HepG2 (cell line): ENCODE measurements around the gene PALM3. TPM values are rescaled to one million over a fixed set of nuclear protein-coding genes. Genes with fewer than 3 reads are reported as not detected.

Source experiments
- AGO2 ChIP-seq: fragments of 200-400 bp; formaldehyde crosslinking; optimal IDR thresholded peaks from 2 replicates; pipeline ENCODE3; 2017; ENCODE audit warnings: mild to moderate bottlenecking, low read depth, low read length, moderate library complexity
- ATF7 ChIP-seq, 2 experiments: fragments of 450-650 bp in 1 of 2; sonication (generic) in 1 of 2; formaldehyde crosslinking in 1 of 2; IDR thresholded peaks; 2 replicates each; pipeline versions ENCODE4 v1.4.0 to v1.6.1; 2016 to 2020; ENCODE audit warnings: antibody characterized with exemption in 1 of 2, mild to moderate bottlenecking in 1 of 2, missing genetic modification reagents in 1 of 2
- BORCS8-MEF2B ChIP-seq: sonication (generic); formaldehyde crosslinking; IDR thresholded peaks from 2 replicates; pipeline ENCODE4 v1.8.0; 2022; ENCODE audit warnings: mild to moderate bottlenecking, missing genetic modification reagents
- DRAP1 ChIP-seq: IDR thresholded peaks from 2 replicates; pipeline ENCODE4 v1.6.1; 2016; ENCODE audit warnings: missing genetic modification reagents, missing compliant biosample characterization
- MAFF ChIP-seq: IDR thresholded peaks from 2 replicates; pipeline ENCODE4 v1.6.1; 2011; ENCODE audit warnings: low read depth, low read length, improper control_type of control experiment
- TARDBP ChIP-seq: sonication (generic); formaldehyde crosslinking; IDR thresholded peaks from 2 replicates; pipeline ENCODE4 v1.8.0; 2022; ENCODE audit warnings: mild to moderate bottlenecking, missing genetic modification reagents
- TBX2 ChIP-seq: sonication (generic); formaldehyde crosslinking; IDR thresholded peaks from 2 replicates; pipeline ENCODE4 v1.5.0; 2020; ENCODE audit warnings: missing genetic modification reagents, mild to moderate bottlenecking, borderline replicate concordance
- TCF7 ChIP-seq: sonication (generic); IDR thresholded peaks from 2 replicates; pipeline ENCODE4 v1.6.1; 2016; ENCODE audit warnings: antibody characterized with exemption, low read depth
- ZBTB2 ChIP-seq: sonication (generic); formaldehyde crosslinking; IDR thresholded peaks from 2 replicates; pipeline ENCODE4 v1.8.0; 2022; ENCODE audit warnings: low read depth, missing genetic modification reagents
- ZFP1 ChIP-seq: IDR thresholded peaks from 2 replicates; pipeline ENCODE4 v1.6.1; 2016
- ZNF3 ChIP-seq: IDR thresholded peaks from 2 replicates; pipeline ENCODE4 v1.7.0; 2017; ENCODE audit warnings: inconsistent platforms
- ZNF558 ChIP-seq: sonication (generic); formaldehyde crosslinking; IDR thresholded peaks from 2 replicates; pipeline ENCODE4 v1.9.0; 2022; ENCODE audit warnings: mild to moderate bottlenecking, missing genetic modification reagents, borderline replicate concordance
- ZNF720 ChIP-seq: sonication (generic); formaldehyde crosslinking; IDR thresholded peaks from 2 replicates; pipeline ENCODE4 v1.4.0; 2020; ENCODE audit warnings: missing genetic modification reagents
- polyA plus RNA-seq, 8 experiments: library from polyadenylated mRNA; depleted of rRNA in 3 of 8; stranded (reverse) in 7 of 8; unstranded in 1 of 8; fragments of >200 nt; fragmentation: Illumina TruSeq in 4 of 8; extraction: Trizol in 4 of 8; gene quantifications; 2 replicates each; pipeline versions ENCODE4 v1.2.1 to v1.2.3, GENCODE V29; 2011 to 2016; ENCODE audit warnings: low read depth in 4 of 8, missing spikeins in 1 of 8, mixed read lengths in 1 of 8; ENCODE audit not compliant: insufficient read depth in 1 of 8
- total RNA-seq, 5 experiments: library from RNA; depleted of rRNA; stranded (reverse); fragments of >200 nt; fragmentation: Illumina TruSeq; extraction: Trizol; gene quantifications; 2 replicates each; pipeline ENCODE4 v1.2.3, GENCODE V29; 2016; ENCODE audit warnings: low read depth in 1 of 5
- TF ChIP-seq, protein P1 (sequence below): sonication (generic); formaldehyde crosslinking; IDR thresholded peaks from 2 replicates; pipeline ENCODE4 v1.8.1; 2022; ENCODE audit warnings: mild to moderate bottlenecking, missing genetic modification reagents
- TF ChIP-seq, protein P2 (sequence below): sonication (generic); formaldehyde crosslinking; IDR thresholded peaks from 2 replicates; pipeline ENCODE4 v1.4.0; 2020; ENCODE audit warnings: missing genetic modification reagents, mild to moderate bottlenecking, borderline replicate concordance
- TF ChIP-seq, protein P3 (sequence below): sonication (generic); formaldehyde crosslinking; IDR thresholded peaks from 2 replicates; pipeline ENCODE4 v1.4.0; 2020; ENCODE audit warnings: missing genetic modification reagents, borderline replicate concordance
- TF ChIP-seq, protein P4 (sequence below): sonication (generic); formaldehyde crosslinking; IDR thresholded peaks from 2 replicates; pipeline ENCODE4 v1.9.0; 2021; ENCODE audit warnings: missing genetic modification reagents, mild to moderate bottlenecking, borderline replicate concordance

The PALM3 gene
- total and polyA plus RNA-seq, 2 of the 13 experiments (the other 11 are each of a cell fraction or from before 2014, with no cell fraction given), result 0.79 to 2.4 TPM

GRCh38 chr19:14091081-14091812 lies 29.4 kb upstream of the PALM3 start (continued):
- no peak for TF ChIP-seq TARDBP
- TF ChIP-seq BORCS8-MEF2B, result peak; percentile 40; the same call in 1 of the 2 replicates
- TF ChIP-seq, protein P1, sequence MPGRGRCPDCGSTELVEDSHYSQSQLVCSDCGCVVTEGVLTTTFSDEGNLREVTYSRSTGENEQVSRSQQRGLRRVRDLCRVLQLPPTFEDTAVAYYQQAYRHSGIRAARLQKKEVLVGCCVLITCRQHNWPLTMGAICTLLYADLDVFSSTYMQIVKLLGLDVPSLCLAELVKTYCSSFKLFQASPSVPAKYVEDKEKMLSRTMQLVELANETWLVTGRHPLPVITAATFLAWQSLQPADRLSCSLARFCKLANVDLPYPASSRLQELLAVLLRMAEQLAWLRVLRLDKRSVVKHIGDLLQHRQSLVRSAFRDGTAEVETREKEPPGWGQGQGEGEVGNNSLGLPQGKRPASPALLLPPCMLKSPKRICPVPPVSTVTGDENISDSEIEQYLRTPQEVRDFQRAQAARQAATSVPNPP, result no peak
- no peak for TF ChIP-seq ZNF720 (CRISPR knock-in tag)
- TF ChIP-seq ZNF3, result no peak
- no peak for TF ChIP-seq DRAP1 (CRISPR knock-in tag)
- peak; percentile 67 for TF ChIP-seq ZBTB2
- TF ChIP-seq, protein P2, sequence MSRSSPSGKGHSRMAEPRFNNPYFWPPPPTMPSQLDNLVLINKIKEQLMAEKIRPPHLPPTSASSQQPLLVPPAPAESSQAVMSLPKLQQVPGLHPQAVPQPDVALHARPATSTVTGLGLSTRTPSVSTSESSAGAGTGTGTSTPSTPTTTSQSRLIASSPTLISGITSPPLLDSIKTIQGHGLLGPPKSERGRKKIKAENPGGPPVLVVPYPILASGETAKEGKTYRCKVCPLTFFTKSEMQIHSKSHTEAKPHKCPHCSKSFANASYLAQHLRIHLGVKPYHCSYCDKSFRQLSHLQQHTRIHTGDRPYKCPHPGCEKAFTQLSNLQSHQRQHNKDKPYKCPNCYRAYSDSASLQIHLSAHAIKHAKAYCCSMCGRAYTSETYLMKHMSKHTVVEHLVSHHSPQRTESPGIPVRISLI (CRISPR knock-in tag), result peak; percentile 92
- TF ChIP-seq ZNF558 (CRISPR knock-in tag), result peak; percentile 45; the same call in 1 of the 2 replicates
- TF ChIP-seq, protein P3, sequence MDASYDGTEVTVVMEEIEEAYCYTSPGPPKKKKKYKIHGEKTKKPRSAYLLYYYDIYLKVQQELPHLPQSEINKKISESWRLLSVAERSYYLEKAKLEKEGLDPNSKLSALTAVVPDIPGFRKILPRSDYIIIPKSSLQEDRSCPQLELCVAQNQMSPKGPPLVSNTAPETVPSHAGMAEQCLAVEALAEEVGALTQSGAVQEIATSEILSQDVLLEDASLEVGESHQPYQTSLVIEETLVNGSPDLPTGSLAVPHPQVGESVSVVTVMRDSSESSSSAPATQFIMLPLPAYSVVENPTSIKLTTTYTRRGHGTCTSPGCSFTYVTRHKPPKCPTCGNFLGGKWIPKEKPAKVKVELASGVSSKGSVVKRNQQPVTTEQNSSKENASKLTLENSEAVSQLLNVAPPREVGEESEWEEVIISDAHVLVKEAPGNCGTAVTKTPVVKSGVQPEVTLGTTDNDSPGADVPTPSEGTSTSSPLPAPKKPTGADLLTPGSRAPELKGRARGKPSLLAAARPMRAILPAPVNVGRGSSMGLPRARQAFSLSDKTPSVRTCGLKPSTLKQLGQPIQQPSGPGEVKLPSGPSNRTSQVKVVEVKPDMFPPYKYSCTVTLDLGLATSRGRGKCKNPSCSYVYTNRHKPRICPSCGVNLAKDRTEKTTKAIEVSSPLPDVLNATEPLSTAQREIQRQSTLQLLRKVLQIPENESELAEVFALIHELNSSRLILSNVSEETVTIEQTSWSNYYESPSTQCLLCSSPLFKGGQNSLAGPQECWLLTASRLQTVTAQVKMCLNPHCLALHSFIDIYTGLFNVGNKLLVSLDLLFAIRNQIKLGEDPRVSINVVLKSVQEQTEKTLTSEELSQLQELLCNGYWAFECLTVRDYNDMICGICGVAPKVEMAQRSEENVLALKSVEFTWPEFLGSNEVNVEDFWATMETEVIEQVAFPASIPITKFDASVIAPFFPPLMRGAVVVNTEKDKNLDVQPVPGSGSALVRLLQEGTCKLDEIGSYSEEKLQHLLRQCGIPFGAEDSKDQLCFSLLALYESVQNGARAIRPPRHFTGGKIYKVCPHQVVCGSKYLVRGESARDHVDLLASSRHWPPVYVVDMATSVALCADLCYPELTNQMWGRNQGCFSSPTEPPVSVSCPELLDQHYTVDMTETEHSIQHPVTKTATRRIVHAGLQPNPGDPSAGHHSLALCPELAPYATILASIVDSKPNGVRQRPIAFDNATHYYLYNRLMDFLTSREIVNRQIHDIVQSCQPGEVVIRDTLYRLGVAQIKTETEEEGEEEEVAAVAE (CRISPR knock-in tag), result no peak
- TF ChIP-seq AGO2, result peak; percentile 85
- no peak for TF ChIP-seq ZFP1 (CRISPR knock-in tag)
- peak; percentile 34; the same call in 1 of the 2 replicates for TF ChIP-seq TBX2
- TF ChIP-seq MAFF, result no peak
- TF ChIP-seq, protein P4, sequence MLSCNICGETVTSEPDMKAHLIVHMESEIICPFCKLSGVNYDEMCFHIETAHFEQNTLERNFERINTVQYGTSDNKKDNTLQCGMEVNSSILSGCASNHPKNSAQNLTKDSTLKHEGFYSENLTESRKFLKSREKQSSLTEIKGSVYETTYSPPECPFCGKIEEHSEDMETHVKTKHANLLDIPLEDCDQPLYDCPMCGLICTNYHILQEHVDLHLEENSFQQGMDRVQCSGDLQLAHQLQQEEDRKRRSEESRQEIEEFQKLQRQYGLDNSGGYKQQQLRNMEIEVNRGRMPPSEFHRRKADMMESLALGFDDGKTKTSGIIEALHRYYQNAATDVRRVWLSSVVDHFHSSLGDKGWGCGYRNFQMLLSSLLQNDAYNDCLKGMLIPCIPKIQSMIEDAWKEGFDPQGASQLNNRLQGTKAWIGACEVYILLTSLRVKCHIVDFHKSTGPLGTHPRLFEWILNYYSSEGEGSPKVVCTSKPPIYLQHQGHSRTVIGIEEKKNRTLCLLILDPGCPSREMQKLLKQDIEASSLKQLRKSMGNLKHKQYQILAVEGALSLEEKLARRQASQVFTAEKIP (CRISPR knock-in tag), result no peak
- TF ChIP-seq TCF7, result no peak
- TF ChIP-seq ATF7 (IDR thresholded peaks at IDR 0.05), result no peak
- TF ChIP-seq ATF7 (CRISPR knock-in tag; IDR thresholded peaks at IDR 0.05), result no peak
